ENCODE results near the gene BHLHA15.

Gene BHLHA15

DNA sequence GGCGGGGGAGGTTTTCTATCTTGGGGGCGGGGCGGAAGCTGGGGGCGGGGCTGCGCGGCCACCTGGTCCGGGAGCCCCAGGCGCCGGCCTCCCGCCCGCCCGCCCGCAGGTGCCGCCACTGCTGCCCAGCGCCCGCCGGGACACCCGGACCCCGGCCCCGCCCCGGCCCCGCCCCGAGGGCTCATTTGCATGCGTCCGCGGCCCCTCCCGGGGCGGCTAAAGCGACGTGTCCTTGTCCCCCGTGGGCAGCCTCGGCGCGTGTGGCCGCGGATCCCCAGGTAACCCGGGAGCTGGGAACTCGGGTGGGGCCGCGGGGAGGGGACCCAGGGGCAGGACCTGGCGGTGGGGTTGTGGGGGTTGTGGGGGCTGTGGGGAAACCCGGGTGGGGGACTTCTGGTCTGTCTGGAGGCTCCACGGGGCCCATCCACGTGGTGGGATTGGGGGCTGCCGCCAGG is at the start of gene BHLHA15:
TSS of gene BHLHA15 (plus strand) at position 219 of the 455 bp plus-strand sequence. CDS start 871 bp downstream, outside the sequence.
- no peak for TF ChIP-seq GATA3 (IDR thresholded peaks at IDR 0.05; ENCODE audit: low read depth, low read length)
- no peak for TF ChIP-seq GATA2 (IDR thresholded peaks at IDR 0.05; ENCODE audit: low read depth, low read length)

DNA sequence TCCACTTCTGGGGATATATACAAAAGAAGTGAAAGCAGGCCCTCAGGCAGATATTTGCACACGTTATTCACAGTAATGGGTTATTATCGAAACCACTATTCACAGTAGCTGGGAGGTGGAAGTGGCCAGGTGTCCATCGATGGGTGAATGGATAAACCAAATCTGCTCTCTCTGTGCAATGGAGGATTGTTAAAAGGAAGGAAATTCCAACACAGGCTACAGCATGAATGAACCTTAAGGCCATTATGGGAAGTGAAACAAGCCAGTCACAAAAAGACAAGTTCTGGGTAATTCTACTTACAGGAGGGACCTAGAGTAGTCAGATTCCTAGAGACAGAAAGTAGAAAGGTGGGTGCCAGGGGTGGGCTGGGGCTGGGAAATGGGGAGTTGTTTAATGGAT is 48.5 kb upstream of the BHLHA15 start:
- TF ChIP-seq GATA3 (IDR thresholded peaks at IDR 0.05; ENCODE audit: low read depth, low read length) (no peak), GATA2 (IDR thresholded peaks at IDR 0.05; ENCODE audit: low read depth, low read length) (no peak)

DNA sequence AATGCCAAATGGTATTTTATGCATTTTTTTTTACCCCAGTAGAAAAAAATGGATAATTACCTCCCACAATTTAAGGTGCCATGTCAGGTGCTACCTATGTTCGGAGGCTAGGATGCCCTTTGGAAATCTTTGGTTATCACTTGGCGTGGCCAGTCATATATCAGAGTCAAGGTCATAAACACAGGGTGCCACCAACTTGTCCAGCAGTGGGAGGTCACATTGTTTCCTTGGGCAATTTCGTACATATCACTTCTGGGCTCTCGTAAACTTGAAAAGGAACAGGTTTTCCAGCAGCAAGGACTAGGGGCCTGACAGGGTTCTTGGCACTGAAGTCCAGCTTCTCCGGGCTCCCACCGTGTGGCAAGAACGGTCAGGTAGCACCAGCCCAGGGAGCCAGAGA is 48.0 kb upstream of the BHLHA15 start:
- TF ChIP-seq GATA2 (IDR thresholded peaks at IDR 0.05; ENCODE audit: low read depth, low read length) = no peak

DNA sequence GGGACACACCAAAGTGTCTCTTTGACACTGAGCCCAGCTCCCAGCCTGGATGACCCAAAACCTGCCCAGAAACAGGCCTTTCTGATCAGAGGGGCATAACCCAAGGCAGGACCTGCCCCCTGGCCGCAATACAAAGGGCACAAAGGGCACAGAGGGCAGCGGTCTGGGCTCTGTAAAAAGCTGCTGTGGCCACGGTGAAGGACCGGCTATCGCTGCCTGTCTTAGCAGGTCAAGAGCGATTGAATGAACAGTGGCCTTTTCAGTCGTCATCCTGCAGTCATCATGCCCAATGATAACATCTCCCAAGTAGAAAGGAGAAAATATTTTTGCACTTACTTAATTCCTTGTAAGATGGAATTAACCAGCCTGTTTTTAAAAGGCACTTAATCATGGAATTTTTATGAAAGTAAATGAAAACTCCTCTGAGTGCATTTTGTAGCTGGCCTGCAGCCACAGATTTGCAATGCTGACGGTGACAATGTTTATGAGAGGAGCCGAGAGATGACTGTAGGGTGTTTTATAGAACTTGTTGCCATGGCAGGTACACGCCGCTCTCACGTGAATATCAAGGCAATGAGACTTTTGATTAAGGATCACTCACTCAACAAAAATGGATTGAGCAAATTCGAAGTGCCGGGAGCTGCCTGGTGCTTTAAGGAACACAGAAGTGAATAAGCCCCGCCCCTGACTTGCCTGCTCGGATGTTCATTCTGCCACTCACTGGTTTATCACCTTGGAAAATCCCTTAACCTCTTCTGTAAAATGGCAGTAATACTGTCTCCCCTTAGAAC is 47.3 kb upstream of the BHLHA15 start:
- TF ChIP-seq GATA2 (IDR thresholded peaks at IDR 0.05; ENCODE audit: low read depth, low read length) (no peak), GATA3 (IDR thresholded peaks at IDR 0.05; ENCODE audit: low read depth, low read length) (no peak)

DNA sequence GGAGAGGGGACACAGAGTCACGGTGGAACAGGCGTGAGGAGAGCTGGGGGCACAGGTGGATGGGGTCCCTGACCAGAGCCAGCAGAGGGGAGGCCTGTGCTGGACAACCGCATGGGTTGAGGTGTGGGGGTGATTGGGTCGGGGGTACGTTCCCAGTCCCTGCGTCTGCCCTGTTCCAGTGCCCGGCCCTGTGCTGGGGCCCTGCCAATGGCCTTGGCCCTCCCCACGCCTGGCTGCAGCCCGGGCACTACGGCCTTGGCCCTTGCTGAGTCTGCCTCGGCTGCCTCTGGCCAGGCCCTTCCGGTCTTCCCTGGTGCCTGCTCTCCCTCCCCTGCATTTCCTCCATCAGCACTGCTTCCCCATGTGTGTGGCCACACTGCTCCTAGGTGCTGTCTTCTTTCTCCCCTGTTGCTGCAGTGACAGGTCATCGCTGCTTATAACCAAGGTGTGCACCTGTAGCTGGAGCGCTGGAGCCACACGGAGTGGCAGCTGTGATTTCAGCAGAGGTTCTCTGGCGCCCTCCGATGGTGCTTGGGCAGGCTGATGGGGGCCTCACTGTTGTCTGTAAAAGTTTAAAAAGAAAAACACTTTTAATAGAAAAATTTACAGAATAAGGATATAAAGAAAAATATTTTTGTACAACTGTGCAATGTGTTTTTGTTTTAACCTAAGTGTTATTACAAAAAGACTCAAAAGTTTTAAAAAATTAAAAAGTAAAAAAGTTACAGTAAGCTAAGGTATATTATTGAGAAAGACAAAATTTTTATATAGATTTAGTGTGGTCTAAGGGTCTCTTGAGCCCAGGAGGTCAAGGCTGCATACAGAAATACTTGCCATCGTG is 45.2 kb upstream of the BHLHA15 start:
- TF ChIP-seq GATA3 (IDR thresholded peaks at IDR 0.05; ENCODE audit: low read depth, low read length) (no peak), GATA2 (IDR thresholded peaks at IDR 0.05; ENCODE audit: low read depth, low read length) (no peak)

DNA sequence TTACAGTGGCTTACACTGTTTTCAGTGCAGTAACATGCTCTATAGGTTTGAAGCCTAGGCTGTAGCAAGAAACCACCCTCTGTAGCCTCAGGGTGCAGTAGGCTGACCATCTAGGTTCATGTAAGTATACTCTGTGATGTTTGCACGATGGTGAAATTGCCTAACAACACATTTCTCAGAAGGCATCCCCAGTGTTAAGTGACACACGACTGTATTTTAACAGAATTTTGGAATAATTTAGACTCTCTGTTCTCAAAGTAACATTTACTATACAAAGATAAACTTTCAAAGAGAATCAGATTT is 44.6 kb upstream of the BHLHA15 start:
- TF ChIP-seq GATA2 (IDR thresholded peaks at IDR 0.05; ENCODE audit: low read depth, low read length) (no peak), GATA3 (IDR thresholded peaks at IDR 0.05; ENCODE audit: low read depth, low read length) (no peak)

DNA sequence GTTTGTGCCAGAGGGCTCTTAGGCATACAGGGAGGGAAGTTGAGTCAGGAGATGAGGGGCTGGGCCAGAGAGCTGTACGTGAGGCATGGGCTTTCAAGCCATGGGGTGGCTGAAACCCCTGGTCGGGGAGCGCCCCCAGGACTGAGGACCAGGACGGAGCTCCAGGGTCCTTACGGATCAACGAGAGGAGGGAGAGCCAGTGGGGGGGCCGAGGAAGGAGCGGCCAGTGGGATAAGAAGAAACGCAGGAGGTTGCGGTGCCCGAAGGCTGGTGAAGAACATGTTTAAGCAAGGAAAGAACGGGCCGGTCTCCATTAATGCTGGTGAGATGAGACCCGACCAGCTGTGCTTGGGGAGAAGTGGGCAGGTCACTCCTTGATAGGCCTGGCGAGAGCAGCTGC is 43.6 kb upstream of the BHLHA15 start:
- no peak for TF ChIP-seq GATA3 (IDR thresholded peaks at IDR 0.05; ENCODE audit: low read depth, low read length)
- no peak for TF ChIP-seq GATA2 (IDR thresholded peaks at IDR 0.05; ENCODE audit: low read depth, low read length)

DNA sequence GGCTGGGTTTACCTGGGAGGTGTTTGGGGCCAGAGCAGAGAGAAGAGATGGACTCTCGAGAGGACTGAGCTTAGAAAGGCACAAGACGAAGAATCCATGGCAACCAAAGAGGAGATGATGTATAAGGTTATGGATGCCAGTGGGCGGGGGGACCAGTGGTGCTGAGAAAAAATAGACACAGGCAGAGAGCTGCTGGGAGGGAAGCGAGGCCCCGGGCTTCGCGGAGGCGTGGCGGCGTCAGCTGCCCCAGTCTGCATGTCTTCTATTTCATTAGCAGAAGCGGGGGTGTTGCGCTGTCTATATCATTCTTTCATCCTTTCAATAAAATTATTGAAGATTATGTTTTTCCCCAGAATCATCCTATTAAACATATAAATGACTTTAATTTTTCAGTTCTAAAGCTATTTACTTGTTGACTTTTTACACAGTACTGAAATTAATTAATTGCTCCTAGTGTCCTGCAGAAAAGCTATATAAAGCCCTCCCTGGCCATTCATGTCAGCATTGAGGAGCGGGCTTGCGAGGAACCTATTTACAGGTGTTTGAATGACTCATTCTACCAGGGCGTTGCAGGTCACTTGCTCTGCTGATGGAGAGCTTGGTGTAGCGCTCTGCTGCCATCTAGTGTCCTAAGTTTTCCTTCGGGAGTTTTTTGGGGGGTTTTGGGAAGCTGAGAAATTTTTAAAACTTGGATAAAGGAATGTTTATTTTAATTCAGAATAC is 42.9 kb upstream of the BHLHA15 start:
- TF ChIP-seq GATA2 (IDR thresholded peaks at IDR 0.05; ENCODE audit: low read depth, low read length) = no peak
- no peak for TF ChIP-seq GATA3 (IDR thresholded peaks at IDR 0.05; ENCODE audit: low read depth, low read length)

DNA sequence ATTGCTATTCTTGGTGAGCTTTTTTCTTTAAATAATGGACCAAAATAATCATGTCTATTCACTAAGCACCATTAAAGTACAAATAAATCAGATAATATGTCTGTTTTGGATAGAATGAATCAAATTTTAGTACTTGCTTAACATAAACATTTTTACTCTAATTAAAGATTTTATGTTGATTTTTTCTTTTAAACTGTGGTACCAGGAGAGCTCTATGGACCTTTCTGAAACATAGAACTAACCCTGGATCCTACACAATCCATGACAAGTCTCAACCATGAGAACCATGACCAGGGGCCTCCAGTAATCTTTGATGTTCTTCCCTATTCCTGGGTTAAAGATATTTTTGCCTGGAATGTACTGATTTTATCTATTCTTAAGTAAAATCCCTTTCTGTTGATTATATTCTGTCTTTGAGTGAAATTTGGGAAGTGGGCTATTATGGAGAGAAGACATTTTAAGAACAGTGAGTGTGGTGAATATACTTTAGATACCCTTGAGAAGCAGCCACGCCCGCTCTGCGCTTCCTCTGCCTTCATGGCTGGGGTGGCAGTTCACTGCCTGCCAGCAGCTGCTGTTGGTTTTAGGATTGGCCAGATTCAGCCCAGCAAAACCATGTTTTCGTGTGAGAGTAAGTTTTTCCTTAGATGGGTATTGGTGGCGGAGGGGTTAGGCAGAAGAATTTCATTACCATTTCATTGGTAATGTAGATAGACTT is 42.2 kb upstream of the BHLHA15 start:
- TF ChIP-seq GATA2 (IDR thresholded peaks at IDR 0.05; ENCODE audit: low read depth, low read length) (no peak), GATA3 (IDR thresholded peaks at IDR 0.05; ENCODE audit: low read depth, low read length) (no peak)

DNA sequence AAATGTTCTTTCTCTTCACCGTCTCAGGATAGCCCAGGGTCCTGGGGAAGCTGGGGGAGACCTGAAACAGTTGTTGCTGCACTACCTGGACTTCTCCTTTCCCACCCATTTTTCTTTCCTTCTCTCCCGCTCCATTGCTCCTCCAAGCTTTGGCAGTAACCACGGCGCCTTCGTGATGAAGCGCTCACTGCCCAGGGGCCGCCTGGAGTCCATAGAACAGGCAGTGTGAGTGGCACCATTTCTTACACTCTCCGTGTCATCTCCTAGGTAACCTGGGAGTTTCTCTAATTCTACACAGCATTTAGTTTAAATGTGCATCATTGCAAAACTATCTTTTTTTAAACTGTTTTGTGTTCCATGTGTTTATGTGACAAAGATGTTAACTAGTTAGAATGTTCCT is 40.3 kb upstream of the BHLHA15 start:
- TF ChIP-seq GATA3 (IDR thresholded peaks at IDR 0.05; ENCODE audit: low read depth, low read length) (no peak), GATA2 (IDR thresholded peaks at IDR 0.05; ENCODE audit: low read depth, low read length) (no peak)

DNA sequence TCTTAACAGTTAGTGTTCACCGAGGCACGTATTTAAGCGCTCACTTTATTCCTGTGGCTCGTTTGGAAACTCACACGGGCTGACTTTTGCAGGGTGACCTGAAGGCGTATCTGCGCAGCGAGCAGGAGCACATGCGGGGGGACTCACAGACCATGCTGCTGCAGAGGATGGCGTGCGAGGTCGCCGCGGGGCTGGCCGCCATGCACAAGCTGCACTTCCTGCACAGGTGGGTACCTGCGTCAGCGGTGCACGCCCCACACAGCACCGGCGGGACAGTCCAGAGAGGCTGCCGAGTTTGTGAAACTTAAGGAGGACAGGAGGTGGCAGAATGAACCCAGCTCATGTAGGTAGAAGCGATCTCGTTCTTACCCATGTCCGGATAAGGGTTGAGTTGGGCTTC is 39.8 kb upstream of the BHLHA15 start:
- TF ChIP-seq GATA2 (IDR thresholded peaks at IDR 0.05; ENCODE audit: low read depth, low read length) = no peak
- TF ChIP-seq GATA3 (IDR thresholded peaks at IDR 0.05; ENCODE audit: low read depth, low read length) = no peak

DNA sequence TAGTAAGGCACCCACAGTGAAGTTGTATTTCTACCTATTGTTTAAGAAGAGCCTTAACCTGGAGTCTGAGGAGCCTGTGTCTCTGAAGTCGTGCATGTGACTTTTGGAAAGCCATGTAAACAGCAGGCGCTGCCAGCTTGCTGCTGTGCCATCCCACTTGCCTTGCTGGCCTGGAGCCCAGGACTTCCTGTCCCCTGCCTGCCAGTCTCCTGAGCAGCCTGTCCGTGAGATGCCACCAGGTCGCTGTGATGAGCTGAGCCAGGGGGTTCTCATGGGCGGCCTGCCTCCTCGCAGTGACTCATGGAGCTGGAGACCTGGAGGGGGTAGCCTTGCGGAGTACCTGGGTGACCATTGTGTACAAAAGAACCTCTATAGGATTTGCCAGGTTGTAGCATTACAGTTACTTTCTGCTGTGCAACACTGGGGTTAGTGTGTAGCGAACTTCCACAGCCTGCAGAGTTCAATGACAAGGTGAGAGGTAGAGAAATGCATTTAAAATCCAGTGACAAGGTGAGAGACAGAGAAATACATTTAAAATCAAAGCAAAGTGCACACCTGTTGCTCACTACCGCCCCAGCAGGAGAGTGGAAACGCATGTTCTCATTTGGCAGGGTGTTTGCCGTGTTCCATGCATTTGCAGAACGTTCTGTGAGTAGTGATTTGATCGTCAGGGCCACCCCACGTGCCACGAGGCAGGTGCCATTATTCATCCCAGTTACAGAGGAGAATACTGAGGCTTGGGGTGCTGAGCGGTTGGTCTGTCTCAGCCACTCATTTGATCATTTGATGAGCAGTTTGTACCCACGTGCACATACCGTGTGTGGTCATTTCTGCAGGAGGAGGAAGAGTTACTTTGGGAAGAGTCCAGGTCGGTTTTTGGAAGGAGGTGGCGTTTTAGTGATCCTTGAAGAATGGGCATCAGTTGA is 36.6 kb upstream of the BHLHA15 start:
- TF ChIP-seq GATA3 (IDR thresholded peaks at IDR 0.05; ENCODE audit: low read depth, low read length) = no peak
- TF ChIP-seq GATA2 (IDR thresholded peaks at IDR 0.05; ENCODE audit: low read depth, low read length) = no peak
